Measurements from ENCODE around the gene VAPA.

GRCh38 chr18:9946831-9947230 is 33.0 kb downstream of the VAPA start:
- TF ChIP-seq CTCF (IDR thresholded peaks at IDR 0.05) (no peak), POLR2AphosphoS5 (IDR thresholded peaks at IDR 0.05; ENCODE audit: insufficient read depth in 1 of 2, low read depth in 1 of 2) (no peak)

Data from vagina (tissue), 2 donors.